HT1080 (cell line): ENCODE results near the gene RIC1. TPM values are rescaled to one million over a fixed set of nuclear protein-coding genes. Genes with fewer than 3 reads are reported as not detected.

Experiments used
- DNase-seq: peaks from one replicate; pipeline ENCODE4 v3.0.0-alpha.2; 2015; ENCODE audit warnings: low read depth
- total RNA-seq: library from RNA; depleted of rRNA; stranded (reverse); fragments of >200 nt; shearing (Covaris generic); gene quantifications from 2 replicates; pipeline ENCODE4 v1.2.3, GENCODE V29; 2014; rRNA removed

Gene RIC1
- total RNA-seq, 1 experiment from 2014 or later = 14.4 TPM

DNA sequence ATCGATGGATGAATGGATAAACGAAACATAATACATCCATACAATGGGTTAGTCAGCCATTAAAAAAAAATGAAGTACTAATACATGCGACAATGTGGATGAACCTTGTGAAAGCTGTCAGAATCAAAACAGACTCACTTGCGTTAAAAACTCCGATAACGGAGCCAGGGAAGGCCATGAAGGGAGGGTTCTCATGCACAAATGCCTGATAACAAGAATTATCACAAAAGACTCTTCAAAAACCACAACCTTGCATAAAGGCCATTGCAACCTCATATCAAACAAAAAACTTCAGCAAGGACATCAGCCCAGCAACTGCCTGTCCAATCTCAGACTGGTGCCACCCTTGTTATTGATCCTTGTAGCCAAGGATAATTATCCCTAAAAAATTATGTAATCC is 190.3 kb downstream of the RIC1 start:
- DNase-seq = no peak

GRCh38 chr9:5820425-5820824 is 191.5 kb downstream of the RIC1 start:
- no peak for DNase-seq

GRCh38 chr9:5825223-5825622 is 196.3 kb downstream of the RIC1 start:
- DNase-seq = no peak

Other genes with a start within 250 kb of the RIC1 start
- gene PLGRKT, start 191.2 kb upstream of the RIC1 start, total RNA-seq = 33.6 and 36.5 TPM in 2 replicates
- 14.3 and 30.5 TPM in 2 replicates for gene CD274, start 178.6 kb upstream of the RIC1 start, total RNA-seq
- 4.0 and 4.5 TPM in 2 replicates for gene PDCD1LG2, start 118.6 kb upstream of the RIC1 start, total RNA-seq
- 11.4 and 12.7 TPM in 2 replicates for gene ERMP1, start 204.0 kb downstream of the RIC1 start, total RNA-seq